ENCODE results near the gene GAREM2. TPM values are rescaled to one million over a fixed set of nuclear protein-coding genes. Genes with fewer than 3 reads are reported as not detected.
A peak's percentile ranks its signal among the peaks of the same experiment; 100 is the strongest.

Gene GAREM2
- total and polyA plus RNA-seq, 12 donors = 0.55 to 2.5 (median 1.1) TPM; not detected in 1

GRCh38 chr2:26169681-26170414 is 3.0 kb upstream of the GAREM2 start:
- H3K4me3 ChIP-seq = no peak overlapping the region
- peak in 2 of 7 donors; percentile 19 to 31 for DNase-seq
- intact Hi-C loops (cut with DNase I) = no loop called here

DNA sequence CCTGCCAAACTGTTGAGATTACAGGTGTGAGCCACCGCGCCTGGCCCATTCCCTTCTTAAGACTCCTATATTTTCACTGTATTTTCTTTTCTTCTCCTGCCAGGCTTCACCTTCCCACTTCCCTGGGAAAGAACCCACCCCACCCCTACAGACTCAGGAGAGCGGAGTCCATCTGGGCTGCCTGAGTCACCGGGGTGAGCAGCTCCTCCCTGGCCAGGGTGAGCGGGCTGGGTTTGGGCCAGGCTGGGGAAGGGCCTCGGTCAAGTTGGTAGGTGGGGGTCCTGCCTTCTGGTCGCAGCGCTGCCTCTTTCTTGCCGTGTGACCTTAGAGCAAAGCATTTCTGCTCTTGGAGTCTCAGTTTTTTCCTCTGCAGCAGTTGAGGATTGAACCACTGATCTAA is 2.1 kb upstream of the GAREM2 start:
- Histone ChIP-seq H3K27ac (no peak overlapping the region), H3K4me3 (no peak overlapping the region), H3K27me3 (peaks cover 14% of the 10 kb centered on the region), H3K9me3 (replicated peaks in 1 of 3) (no peaks in the 10 kb centered on the region), H3K36me3 (replicated peaks in 1 of 2) (no peaks in the 10 kb centered on the region), H3K4me1 (replicated peaks in 1 of 2) (peaks cover 5 to 7% of the 10 kb centered on the region in 2 donors)
- intact Hi-C loops (cut with DNase I) = no loop called here
- peak in 2 of 7 donors; percentile 18 to 34 for DNase-seq
- WGBS, 4 donors = 91 to 100% (median 93%) methylated on average over 5 to 9 of the region's 9 CpGs
- TF ChIP-seq, protein P1, sequence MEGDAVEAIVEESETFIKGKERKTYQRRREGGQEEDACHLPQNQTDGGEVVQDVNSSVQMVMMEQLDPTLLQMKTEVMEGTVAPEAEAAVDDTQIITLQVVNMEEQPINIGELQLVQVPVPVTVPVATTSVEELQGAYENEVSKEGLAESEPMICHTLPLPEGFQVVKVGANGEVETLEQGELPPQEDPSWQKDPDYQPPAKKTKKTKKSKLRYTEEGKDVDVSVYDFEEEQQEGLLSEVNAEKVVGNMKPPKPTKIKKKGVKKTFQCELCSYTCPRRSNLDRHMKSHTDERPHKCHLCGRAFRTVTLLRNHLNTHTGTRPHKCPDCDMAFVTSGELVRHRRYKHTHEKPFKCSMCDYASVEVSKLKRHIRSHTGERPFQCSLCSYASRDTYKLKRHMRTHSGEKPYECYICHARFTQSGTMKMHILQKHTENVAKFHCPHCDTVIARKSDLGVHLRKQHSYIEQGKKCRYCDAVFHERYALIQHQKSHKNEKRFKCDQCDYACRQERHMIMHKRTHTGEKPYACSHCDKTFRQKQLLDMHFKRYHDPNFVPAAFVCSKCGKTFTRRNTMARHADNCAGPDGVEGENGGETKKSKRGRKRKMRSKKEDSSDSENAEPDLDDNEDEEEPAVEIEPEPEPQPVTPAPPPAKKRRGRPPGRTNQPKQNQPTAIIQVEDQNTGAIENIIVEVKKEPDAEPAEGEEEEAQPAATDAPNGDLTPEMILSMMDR (IDR thresholded peaks at IDR 0.05) = no peak
- no peak for TF ChIP-seq POLR2A (IDR thresholded peaks at IDR 0.05)

More at GRCh38 chr2:26169681-26170414, 3.0 kb upstream of the GAREM2 start:
- Histone ChIP-seq H3K36me3 (replicated peaks in 1 of 2) (no peaks in the 10 kb centered on the region), H3K27ac (no peak overlapping the region), H3K9me3 (replicated peaks in 1 of 3) (no peaks in the 10 kb centered on the region), H3K4me1 (replicated peaks in 1 of 2) (peaks cover 5 to 7% of the 10 kb centered on the region in 2 donors), H3K27me3 (peaks cover 14% of the 10 kb centered on the region)
- 86 to 89% (median 87%) methylated on average over 14 of the region's 14 CpGs for WGBS, 4 donors
- TF ChIP-seq POLR2A (IDR thresholded peaks at IDR 0.05) = no peak
- TF ChIP-seq, protein P1 (IDR thresholded peaks at IDR 0.05) = no peak

DNA sequence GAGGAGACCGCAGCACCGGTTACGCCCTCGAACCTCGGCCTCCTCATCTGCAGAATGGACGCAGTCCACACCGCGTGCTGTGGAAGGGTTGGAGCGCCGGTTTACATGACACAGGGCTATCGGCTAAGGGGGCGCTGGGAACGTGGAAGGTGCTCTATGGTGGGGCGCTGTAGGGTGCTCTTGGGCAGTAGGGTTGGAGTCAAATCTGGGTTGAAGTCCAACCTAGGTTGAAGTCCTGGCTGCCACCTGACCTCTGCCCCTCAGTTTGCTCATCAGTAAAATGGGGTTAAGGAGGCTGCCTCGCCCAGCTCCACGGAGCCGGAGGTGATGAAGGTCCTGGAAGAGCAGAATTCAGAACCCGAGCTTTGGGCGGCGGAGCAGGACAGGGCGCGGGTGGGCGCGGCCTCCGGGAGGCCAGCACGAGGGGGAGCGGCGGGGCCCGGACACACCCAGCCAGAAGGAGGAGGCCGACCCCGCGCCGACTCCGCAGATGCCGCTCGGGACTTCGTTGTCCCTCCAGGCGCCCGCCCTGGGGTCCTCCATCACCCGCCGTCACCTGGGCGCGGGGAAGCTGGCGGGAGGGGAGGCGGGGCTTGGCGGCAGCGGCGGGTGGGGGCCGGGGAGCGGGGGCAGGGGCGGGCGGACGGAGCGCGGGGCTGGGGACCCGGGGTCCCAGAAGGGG is 558 bp upstream of the GAREM2 start:
- H3K9me3 ChIP-seq (replicated peaks in 1 of 3) = no peaks in the 10 kb centered on the region
- peak in 1 of 7 donors; percentile 40 for DNase-seq
- H3K4me3 ChIP-seq = peak overlapping the region in 1 of 4 donors; percentile 59
- H3K36me3 ChIP-seq (replicated peaks in 1 of 2) = no peaks in the 10 kb centered on the region
- H3K27me3 ChIP-seq = peaks cover 14% of the 10 kb centered on the region
- peaks cover 5 to 7% of the 10 kb centered on the region in 2 donors for H3K4me1 ChIP-seq (replicated peaks in 1 of 2)
- intact Hi-C loops (cut with DNase I) = no loop called here
- WGBS, 4 donors = 21 to 79% (median 45%) methylated on average over 14 to 53 of the region's 56 CpGs
- H3K27ac ChIP-seq = no peak overlapping the region
- TF ChIP-seq, protein P1 (IDR thresholded peaks at IDR 0.05) = no peak
- TF ChIP-seq POLR2A (IDR thresholded peaks at IDR 0.05) = no peak

- Histone ChIP-seq H3K36me3 (replicated peaks in 1 of 2) (no peaks in the 10 kb centered on the region), H3K4me3 (peak overlapping the region in 1 of 4 donors; percentile 59), H3K4me1 (replicated peaks in 1 of 2) (peaks cover 5 to 9% of the 10 kb centered on the region in 2 donors), H3K27me3 (peaks cover 14% of the 10 kb centered on the region), H3K9me3 (replicated peaks in 1 of 3) (no peaks in the 10 kb centered on the region), H3K27ac (no peak overlapping the region)
- intact Hi-C loops (cut with DNase I) = no loop called here
- WGBS, 4 donors = 30 to 64% (median 39%) methylated on average over 5 to 46 of the region's 46 CpGs
- DNase-seq = peak in 1 of 7 donors; percentile 49
- TF ChIP-seq POLR2A (IDR thresholded peaks at IDR 0.05) = no peak
- TF ChIP-seq, protein P1 (IDR thresholded peaks at IDR 0.05) = no peak
These were observed 1.0 kb downstream of the GAREM2 start for GRCh38 chr2:26173776-26174482.

Measured in adrenal gland (tissue), 12 donors.